Activated CD4-positive, alpha-beta T cell treated with anti-CD3 and anti-CD28 coated beads, Interleukin-2, Interleukin-6, amounts not matched to agents 100 ng/mL and 50 ng/mL, durations not matched to agents 16 hours and 8 hours (primary cell): ENCODE data around the gene SOX12.
A peak's percentile ranks its signal among the peaks of the same experiment; 100 is the strongest.
"Not testable (repeated sequence)": the region's sequence is repeated elsewhere in the genome, so short reads cannot be mapped to it uniquely, and the experiment has no call there.

Experiments used
- DNase-seq: peaks from one replicate; pipeline ENCODE4 v3.0.0-alpha.2; 2020

Gene SOX12

GRCh38 chr20:363319-364078 lies 38.1 kb downstream of the SOX12 start:
- no peak for DNase-seq

DNA sequence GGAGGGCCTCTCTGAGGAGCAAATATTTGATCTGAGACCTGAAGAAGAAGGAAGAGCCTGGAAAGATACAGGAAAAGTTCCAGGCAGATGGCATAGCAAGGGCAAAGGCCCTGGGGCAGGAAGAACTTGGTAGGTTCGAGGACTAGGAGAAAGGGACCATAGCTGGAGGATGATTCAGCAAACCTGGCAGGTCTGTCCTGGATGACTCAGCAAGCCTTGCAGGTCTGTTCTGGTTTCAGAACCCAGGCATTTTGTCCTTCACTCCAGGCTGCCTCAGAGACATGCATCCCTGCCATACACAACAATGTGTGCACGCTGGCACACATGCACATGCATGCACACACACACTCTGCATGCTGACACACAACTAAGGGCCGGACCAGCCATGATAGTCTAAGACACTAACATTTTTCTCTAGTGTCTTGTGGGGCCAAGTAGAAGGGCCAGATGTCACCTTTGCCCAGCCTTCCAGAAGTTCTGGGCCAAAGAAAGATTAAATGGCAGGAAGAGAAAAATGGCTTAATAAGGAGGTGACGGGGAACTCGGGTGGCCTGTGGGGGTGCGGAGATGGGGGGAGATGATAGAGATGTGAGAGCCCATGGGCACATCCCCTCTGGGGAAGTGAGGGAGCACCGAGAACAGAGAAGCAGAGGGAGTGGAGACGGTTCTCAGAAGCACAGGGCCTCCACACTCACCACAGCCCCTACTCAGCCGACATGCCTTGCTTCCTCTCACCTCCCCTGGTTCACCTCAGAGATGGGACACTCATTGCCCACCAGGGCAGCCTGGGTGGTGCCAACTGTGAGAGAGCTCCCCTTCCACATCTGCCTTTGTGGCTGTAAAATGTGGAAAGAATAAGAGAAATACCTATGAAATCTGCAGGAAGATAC lies 39.8 kb downstream of the SOX12 start:
- peak; percentile 63 for DNase-seq

DNA sequence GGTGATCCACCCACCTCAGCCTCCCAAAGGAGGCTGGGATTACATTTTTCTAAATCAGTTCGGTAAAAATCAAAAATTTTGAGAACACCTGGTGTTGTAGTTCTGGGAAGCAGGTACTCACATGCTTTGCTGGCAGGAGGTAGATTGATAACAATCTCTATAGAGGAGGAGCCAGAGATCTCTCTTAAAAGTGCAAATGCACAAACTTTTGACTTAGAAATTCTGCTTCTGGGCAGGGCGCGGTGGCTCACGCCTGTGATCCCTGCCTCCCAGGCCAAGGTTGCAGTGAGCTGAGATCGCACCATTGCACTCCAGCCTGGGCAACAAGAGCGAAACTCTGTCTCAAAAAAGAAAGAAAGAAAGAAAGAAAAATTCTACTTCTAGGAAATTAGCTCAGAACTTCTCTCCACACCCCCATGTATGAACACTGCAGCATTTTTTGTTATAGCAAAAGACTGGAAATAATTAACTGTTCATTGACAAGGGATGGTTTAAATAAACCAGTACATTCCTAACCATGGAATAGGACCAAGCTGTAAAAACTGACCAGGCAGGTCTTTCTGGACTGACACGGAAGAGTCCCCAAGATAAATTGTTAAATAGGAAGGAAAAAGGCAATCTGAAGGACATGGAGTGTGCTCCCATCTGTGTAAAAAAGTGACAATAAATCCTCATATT lies 40.8 kb downstream of the SOX12 start:
- no peak for DNase-seq

- DNase-seq: no peak
These were observed 41.5 kb downstream of the SOX12 start for GRCh38 chr20:366719-367485.

GRCh38 chr20:367486-367887 lies 42.1 kb downstream of the SOX12 start:
- no peak for DNase-seq

GRCh38 chr20:368915-369314 lies 43.6 kb downstream of the SOX12 start:
- no peak for DNase-seq

- no peak for DNase-seq
These were observed 44.8 kb downstream of the SOX12 start for GRCh38 chr20:370151-370600.

- no peak for DNase-seq
These were observed 45.8 kb downstream of the SOX12 start for GRCh38 chr20:370977-371754.

DNA sequence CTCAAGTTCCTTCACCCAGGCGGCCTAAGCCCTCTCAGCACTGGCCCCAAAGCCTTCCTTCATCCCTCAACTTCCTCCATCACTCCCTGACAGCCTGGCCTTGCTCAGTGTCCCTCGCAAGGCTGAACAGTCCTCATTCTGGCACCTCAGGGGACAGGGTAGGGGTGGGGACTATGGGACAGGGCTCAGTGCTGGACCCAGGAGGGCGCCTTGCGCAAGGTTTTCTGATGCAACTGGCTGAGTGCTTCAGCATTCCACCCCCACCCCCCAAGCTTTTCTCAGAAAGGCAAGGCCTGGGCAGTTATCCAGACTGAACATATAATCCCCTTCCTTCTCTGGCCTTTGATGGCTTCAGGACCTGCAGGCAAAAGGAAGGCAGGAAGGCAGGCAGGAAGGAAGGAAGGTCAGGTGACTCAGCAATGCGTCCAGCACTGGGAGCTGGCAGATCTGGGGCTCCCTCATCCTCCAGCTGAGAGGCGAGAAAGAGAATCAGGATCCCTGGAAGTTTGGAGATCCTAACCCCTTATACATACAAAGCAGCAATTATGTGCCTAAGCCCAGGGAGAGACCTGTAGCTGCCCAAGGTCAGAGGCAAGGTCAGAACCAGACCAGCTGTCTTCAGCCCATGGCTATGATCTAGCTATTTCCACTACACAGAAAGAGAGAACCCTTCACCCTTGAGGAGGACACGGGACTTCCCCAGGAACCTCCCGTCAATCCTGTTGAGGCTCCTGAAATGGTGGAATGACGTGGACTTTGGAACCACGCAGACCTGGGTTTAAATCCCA lies 46.6 kb downstream of the SOX12 start:
- peak; percentile 28 for DNase-seq

DNA sequence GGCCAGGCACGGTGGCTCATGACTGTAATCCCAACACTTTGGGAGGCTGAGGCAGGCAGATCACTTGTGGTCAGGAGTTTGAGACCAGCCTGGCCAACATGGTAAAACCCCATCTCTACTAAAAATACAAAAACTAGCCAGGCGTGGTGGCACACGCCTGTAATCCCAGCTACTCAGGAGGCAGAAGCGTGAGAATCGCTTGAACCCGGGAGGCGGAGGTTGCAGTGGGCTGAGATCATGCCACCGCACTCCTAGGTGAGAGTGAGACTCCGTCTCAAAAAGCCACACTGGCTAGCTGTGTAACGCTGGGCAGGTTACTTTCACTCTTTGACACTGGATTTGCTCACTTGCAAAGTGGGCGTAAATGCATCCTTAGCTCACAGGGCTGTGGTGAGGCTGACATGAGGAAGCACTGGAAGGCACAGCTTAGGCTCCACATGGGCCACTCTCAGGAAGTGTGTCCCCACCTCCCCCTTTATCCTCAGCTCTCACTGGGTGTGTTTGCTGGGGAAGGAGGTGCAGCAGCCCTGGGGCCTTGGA lies 47.3 kb downstream of the SOX12 start:
- peak; percentile 22 for DNase-seq

- DNase-seq: no peak
These were observed 48.0 kb downstream of the SOX12 start for GRCh38 chr20:373171-373890.

GRCh38 chr20:375265-375889 lies 50.0 kb downstream of the SOX12 start:
- DNase-seq: no peak

DNA sequence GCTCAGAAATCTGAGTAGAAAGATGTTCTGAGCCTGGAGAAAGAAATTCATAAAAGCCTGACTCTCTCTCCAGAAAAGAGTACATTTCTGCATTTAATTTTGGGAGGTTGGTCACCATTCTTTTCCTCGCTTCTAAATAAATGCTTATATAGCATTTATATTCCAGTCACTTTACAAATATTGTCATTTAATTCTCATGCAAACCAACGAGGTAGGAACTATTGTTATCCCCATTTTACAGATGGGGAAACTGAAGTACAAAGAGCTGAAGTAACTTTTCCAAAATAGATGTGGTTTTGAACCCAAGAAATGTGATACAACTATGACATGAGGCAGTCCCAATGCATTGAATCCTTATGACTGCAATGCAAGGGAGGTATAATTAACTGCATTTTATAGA lies 50.7 kb downstream of the SOX12 start:
- DNase-seq: no peak

DNA sequence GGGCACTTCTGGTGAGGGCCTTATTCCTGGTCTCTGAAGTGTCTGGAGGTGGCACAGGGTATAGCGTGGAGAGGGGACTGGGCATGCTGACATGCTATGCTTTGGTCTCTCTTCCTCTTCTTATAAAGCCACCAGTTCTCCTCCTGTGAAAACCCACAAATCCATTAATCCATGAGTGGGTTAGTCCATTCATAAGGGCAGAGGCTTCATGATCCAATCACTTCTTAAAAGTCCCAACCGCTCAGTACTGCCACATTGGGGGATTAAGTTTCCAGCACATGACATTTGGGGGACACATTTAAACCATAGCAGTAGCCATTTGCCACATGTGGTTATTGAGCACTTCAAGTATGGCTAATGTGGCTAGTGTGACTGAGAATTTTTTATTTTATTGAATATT lies 51.4 kb downstream of the SOX12 start:
- DNase-seq: no peak

GRCh38 chr20:377578-377977 lies 52.2 kb downstream of the SOX12 start:
- DNase-seq: not testable (repeated sequence)

- DNase-seq: no peak
These were observed 53.6 kb downstream of the SOX12 start for GRCh38 chr20:378961-379336.
